NB4 (cell line): ENCODE data around the gene CUX1.

ENCODE experiments used
- CTCF ChIP-seq: IDR thresholded peaks from one replicate; pipeline ENCODE4 v1.5.1; 2012; ENCODE audit warnings: low read depth, low read length
- MAX ChIP-seq: IDR thresholded peaks from 2 replicates; pipeline ENCODE4 v1.6.1; 2011; ENCODE audit warnings: low read depth, low read length
- POLR2A ChIP-seq: IDR thresholded peaks from 2 replicates; pipeline ENCODE4 v1.6.1; 2011; ENCODE audit warnings: mild to moderate bottlenecking; ENCODE audit not compliant: insufficient read length; ENCODE audit errors: extremely low read depth

GRCh38 chr7:101871351-101871750 lies 53.9 kb downstream of the CUX1 start:
- TF ChIP-seq CTCF (no peak), POLR2A (no peak), MAX (no peak)
